HG02885 (cell line): ENCODE results near the gene ACTL10.
A peak's percentile ranks its signal among the peaks of the same experiment; 100 is the strongest.

Source experiments
- ATAC-seq: cut with Tn5 transposase; IDR thresholded peaks from one replicate; pipeline ENCODE4 v1.9.1; 2021; ENCODE audit warnings: mild to moderate bottlenecking; ENCODE audit not compliant: unreplicated experiment, poor library complexity

The ACTL10 gene

GRCh38 chr20:33675136-33675959 lies 8.6 kb downstream of the ACTL10 start:
- no peak for ATAC-seq

GRCh38 chr20:33676121-33676520 lies 9.4 kb downstream of the ACTL10 start:
- ATAC-seq = no peak

- ATAC-seq = no peak
Measured at GRCh38 chr20:33676652-33677645, 10.2 kb downstream of the ACTL10 start.

GRCh38 chr20:33677991-33678702 lies 11.4 kb downstream of the ACTL10 start:
- ATAC-seq = no peak

GRCh38 chr20:33679758-33680485 lies 13.2 kb downstream of the ACTL10 start:
- ATAC-seq = peak; percentile 61

- ATAC-seq = no peak
Measured at GRCh38 chr20:33680686-33681085, 13.9 kb downstream of the ACTL10 start.

- no peak for ATAC-seq
Measured at GRCh38 chr20:33681288-33681687, 14.5 kb downstream of the ACTL10 start.

- ATAC-seq = no peak
Measured at GRCh38 chr20:33681728-33682353, 15.1 kb downstream of the ACTL10 start.

GRCh38 chr20:33684533-33685327 lies 18.0 kb downstream of the ACTL10 start:
- no peak for ATAC-seq

GRCh38 chr20:33685328-33686099 lies 18.8 kb downstream of the ACTL10 start:
- peak; percentile 37 for ATAC-seq

- peak; percentile 88 for ATAC-seq
Measured at GRCh38 chr20:33686100-33686983, 19.6 kb downstream of the ACTL10 start, which contains the start of gene E2F1. TSS of gene E2F1 (minus strand) at chr20:33686385. CDS start at chr20:33686264, 121 bp downstream.

GRCh38 chr20:33686984-33687366 lies 20.2 kb downstream of the ACTL10 start:
- ATAC-seq = no peak

GRCh38 chr20:33687370-33687915 lies 20.7 kb downstream of the ACTL10 start:
- ATAC-seq = no peak

GRCh38 chr20:33687993-33688937 lies 21.5 kb downstream of the ACTL10 start:
- ATAC-seq = no peak

GRCh38 chr20:33688938-33689424 lies 22.2 kb downstream of the ACTL10 start:
- no peak for ATAC-seq
